HepG2 (cell line): Measurements from ENCODE around the gene SRF. TPM values are rescaled to one million over a fixed set of nuclear protein-coding genes. Genes with fewer than 3 reads are reported as not detected.

Experiments used
- ARID4A ChIP-seq: sonication (generic); formaldehyde crosslinking; IDR thresholded peaks from 2 replicates; pipeline ENCODE4 v1.5.0; 2020; ENCODE audit warnings: mild to moderate bottlenecking, missing genetic modification reagents, borderline replicate concordance
- CREB1 ChIP-seq, 2 experiments: fragments of 450-650 bp in 1 of 2; IDR thresholded peaks; 2 replicates each; pipeline ENCODE4 v1.6.1; 2016 to 2017; ENCODE audit warnings: control low read depth in 1 of 2, mild to moderate bottlenecking in 1 of 2, missing compliant biosample characterization in 1 of 2, missing genetic modification characterization in 1 of 2
- E2F5 ChIP-seq: sonication (generic); formaldehyde crosslinking; conservative IDR thresholded peaks from 2 replicates; pipeline ENCODE4 v1.4.0; 2020; ENCODE audit warnings: missing genetic modification reagents
- GATAD1 ChIP-seq: IDR thresholded peaks from 2 replicates; pipeline ENCODE4 v1.6.1; 2016; ENCODE audit warnings: missing genetic modification reagents, missing compliant biosample characterization
- HOXA7 ChIP-seq: sonication (generic); formaldehyde crosslinking; IDR thresholded peaks from 2 replicates; pipeline ENCODE4 v1.8.1; 2022; ENCODE audit warnings: mild to moderate bottlenecking, missing genetic modification reagents, moderate library complexity
- MEF2D ChIP-seq: sonication (generic); formaldehyde crosslinking; IDR thresholded peaks from 2 replicates; pipeline ENCODE4 v1.5.1; 2020; ENCODE audit warnings: mild to moderate bottlenecking, missing genetic modification reagents
- NBN ChIP-seq: fragments of 450-650 bp; conservative IDR thresholded peaks from 2 replicates; pipeline ENCODE4 v1.6.1; 2017
- SMARCE1 ChIP-seq: fragments of 450-650 bp; IDR thresholded peaks from 2 replicates; pipeline ENCODE4 v1.6.1; 2017; ENCODE audit warnings: borderline replicate concordance
- TFDP2 ChIP-seq: sonication (generic); formaldehyde crosslinking; IDR thresholded peaks from 2 replicates; pipeline ENCODE4 v1.4.0; 2020; ENCODE audit warnings: missing genetic modification reagents
- THAP7 ChIP-seq: sonication (generic); formaldehyde crosslinking; IDR thresholded peaks from 2 replicates; pipeline ENCODE4 v1.8.1; 2023; ENCODE audit warnings: mild to moderate bottlenecking, missing genetic modification reagents
- ZBTB33 ChIP-seq: sonication (generic); formaldehyde crosslinking; IDR thresholded peaks from 2 replicates; pipeline ENCODE4 v1.4.0; 2020; ENCODE audit warnings: missing genetic modification reagents
- ZMYM3 ChIP-seq: sonication (generic); formaldehyde crosslinking; IDR thresholded peaks from 2 replicates; pipeline ENCODE4 v1.5.1; 2020; ENCODE audit warnings: mild to moderate bottlenecking, missing genetic modification reagents
- ZNF253 ChIP-seq: sonication (generic); formaldehyde crosslinking; IDR thresholded peaks from 2 replicates; pipeline ENCODE4 v1.8.0; 2022; ENCODE audit warnings: mild to moderate bottlenecking, missing genetic modification reagents, borderline replicate concordance
- ZNF34 ChIP-seq: sonication (generic); formaldehyde crosslinking; IDR thresholded peaks from 2 replicates; pipeline ENCODE4 v1.4.0; 2020; ENCODE audit warnings: mild to moderate bottlenecking, missing genetic modification reagents, borderline replicate concordance
- ZSCAN5A ChIP-seq: sonication (generic); formaldehyde crosslinking; IDR thresholded peaks from 2 replicates; pipeline ENCODE4 v1.8.0; 2022; ENCODE audit warnings: mild to moderate bottlenecking, missing genetic modification reagents, borderline replicate concordance
- polyA plus RNA-seq, 8 experiments: library from polyadenylated mRNA; depleted of rRNA in 3 of 8; stranded (reverse) in 7 of 8; unstranded in 1 of 8; fragments of >200 nt; fragmentation: Illumina TruSeq in 4 of 8; extraction: Trizol in 4 of 8; gene quantifications; 2 replicates each; pipeline versions ENCODE4 v1.2.1 to v1.2.3, GENCODE V29; 2011 to 2016; ENCODE audit warnings: low read depth in 4 of 8, missing spikeins in 1 of 8, mixed read lengths in 1 of 8; ENCODE audit not compliant: insufficient read depth in 1 of 8
- total RNA-seq, 5 experiments: library from RNA; depleted of rRNA; stranded (reverse); fragments of >200 nt; fragmentation: Illumina TruSeq; extraction: Trizol; gene quantifications; 2 replicates each; pipeline ENCODE4 v1.2.3, GENCODE V29; 2016; ENCODE audit warnings: low read depth in 1 of 5

SRF gene
- total and polyA plus RNA-seq, 2 of the 13 experiments (the other 11 are each of a cell fraction or from before 2014, with no cell fraction given) = 25.5 to 44.1 TPM

GRCh38 chr6:43172104-43173007 is 1.3 kb downstream of the SRF start (continued):
- peak; percentile 63; the same call in 1 of the 2 replicates for TF ChIP-seq THAP7 (CRISPR knock-in tag)
- no peak for TF ChIP-seq E2F5 (CRISPR knock-in tag)
- no peak for TF ChIP-seq ZSCAN5A
- TF ChIP-seq CREB1 (IDR thresholded peaks at IDR 0.05) = no peak
- no peak for TF ChIP-seq CREB1 (CRISPR knock-in tag; IDR thresholded peaks at IDR 0.05)
- TF ChIP-seq ZBTB33 (CRISPR knock-in tag) = no peak
- TF ChIP-seq HOXA7 (CRISPR knock-in tag) = no peak
- no peak for TF ChIP-seq SMARCE1
- TF ChIP-seq GATAD1 = peak; percentile 42; the same call in 1 of the 2 replicates
- TF ChIP-seq ZMYM3 (CRISPR knock-in tag) = no peak; the same call in 1 of the 2 replicates
- TF ChIP-seq NBN = no peak
- no peak for TF ChIP-seq ZNF34 (CRISPR knock-in tag)
- TF ChIP-seq TFDP2 (CRISPR knock-in tag) = peak; percentile 30; the same call in 1 of the 2 replicates
- no peak for TF ChIP-seq ZNF253
- TF ChIP-seq ARID4A (CRISPR knock-in tag) = peak; percentile 86
- TF ChIP-seq MEF2D (CRISPR knock-in tag) = no peak
